ENCODE data around the gene PLSCR5.

PLSCR5 gene, protein sequence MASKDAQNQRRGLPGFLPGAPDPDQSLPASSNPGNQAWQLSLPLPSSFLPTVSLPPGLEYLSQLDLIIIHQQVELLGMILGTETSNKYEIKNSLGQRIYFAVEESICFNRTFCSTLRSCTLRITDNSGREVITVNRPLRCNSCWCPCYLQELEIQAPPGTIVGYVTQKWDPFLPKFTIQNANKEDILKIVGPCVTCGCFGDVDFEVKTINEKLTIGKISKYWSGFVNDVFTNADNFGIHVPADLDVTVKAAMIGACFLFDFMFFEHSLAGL

DNA sequence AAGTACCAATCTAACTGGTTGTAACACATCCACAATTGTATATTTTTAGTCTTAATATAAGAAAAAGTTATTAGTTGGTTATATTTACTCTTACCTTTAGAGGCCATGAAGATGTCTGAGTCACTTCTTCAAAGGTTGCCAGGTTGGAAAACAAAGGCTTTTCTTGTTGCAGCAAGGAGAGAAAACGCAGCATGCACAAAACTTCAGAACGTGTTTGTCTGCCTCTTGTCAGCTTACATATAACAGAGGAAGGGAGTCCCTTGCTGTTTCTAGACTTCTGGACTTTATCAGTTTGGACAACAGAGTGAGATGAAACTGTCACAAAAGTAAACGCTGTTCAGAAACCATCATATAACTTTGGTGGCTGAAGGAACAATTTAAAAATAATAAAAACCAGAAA lies at the start of gene PLSCR5:
TSS of gene PLSCR5 (minus strand) at position 241 of the 400 bp plus-strand sequence. CDS start at position 107, 134 bp downstream.
- DNase-seq = no peak

DNA sequence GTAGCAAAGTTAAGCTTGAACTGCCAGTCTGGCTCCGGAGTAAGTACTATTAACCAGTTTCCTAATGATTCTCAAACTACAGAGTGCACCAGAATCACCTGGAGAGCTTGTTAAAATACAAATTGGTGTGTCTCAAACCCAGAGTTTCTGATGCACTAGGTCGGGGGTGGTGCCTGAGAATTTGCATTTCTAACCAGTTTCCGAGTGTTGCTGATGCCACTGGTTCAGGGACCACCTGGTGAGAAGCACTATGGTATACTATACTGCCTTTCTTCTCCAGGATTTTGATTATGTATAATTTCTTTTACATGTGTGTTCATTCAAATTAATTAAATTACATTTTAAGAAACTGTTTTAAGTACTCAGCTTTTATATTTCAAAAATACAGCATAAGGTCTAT lies 48.8 kb upstream of the PLSCR5 start:
- no peak for DNase-seq

DNA sequence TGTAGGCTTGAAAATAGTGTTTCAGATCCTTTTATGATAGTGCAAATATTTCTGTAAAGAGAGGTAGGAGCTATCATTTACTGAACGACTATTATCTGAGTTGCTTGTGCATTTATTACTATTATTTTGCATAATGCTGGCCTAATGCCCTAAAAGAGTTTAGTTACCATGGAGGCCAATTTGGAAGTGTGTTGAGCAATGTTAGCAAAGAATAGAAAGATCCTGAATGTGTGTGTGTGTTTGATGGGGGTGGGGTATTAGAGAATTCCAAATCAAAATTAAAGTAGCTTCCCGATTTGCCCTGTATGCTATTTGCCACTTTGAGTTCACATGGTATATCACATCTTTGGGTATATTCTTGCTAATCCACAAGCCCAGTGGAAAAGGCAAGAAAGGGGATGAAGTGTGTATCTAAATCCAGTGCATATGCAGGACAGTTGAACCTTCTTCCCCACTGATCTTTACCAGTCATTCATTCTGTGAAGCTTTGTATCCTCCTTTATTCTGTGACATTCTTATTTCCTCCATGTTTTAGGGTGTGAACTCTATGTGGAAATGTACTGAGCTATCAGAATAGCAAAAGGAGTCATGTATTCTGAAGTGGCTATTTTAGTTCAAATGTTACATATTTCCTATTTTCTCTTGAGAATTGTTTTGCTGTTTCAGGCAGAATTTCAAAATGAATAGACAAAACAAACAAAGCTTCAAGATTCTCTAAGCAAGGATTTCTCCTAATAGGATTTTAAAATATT lies 45.7 kb upstream of the PLSCR5 start:
- no peak for DNase-seq

DNA sequence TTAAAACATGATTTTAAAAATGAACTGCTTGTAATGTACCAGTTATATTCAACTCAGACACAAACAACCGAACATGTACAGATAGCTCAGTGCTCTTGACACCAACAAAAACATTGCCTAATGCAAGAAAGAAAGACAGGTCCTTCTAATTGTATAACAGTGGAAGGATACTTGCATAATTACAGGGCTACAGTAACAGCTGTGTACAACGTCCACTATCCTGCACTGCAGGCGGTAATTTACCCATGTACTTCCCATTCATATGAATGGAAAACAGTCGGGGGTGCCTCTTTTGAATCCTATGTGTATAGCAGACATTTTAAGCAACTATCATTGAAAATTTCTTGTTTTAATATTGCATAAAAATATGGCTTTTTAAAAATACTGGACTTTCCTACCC lies 41.1 kb upstream of the PLSCR5 start:
- no peak for DNase-seq

DNA sequence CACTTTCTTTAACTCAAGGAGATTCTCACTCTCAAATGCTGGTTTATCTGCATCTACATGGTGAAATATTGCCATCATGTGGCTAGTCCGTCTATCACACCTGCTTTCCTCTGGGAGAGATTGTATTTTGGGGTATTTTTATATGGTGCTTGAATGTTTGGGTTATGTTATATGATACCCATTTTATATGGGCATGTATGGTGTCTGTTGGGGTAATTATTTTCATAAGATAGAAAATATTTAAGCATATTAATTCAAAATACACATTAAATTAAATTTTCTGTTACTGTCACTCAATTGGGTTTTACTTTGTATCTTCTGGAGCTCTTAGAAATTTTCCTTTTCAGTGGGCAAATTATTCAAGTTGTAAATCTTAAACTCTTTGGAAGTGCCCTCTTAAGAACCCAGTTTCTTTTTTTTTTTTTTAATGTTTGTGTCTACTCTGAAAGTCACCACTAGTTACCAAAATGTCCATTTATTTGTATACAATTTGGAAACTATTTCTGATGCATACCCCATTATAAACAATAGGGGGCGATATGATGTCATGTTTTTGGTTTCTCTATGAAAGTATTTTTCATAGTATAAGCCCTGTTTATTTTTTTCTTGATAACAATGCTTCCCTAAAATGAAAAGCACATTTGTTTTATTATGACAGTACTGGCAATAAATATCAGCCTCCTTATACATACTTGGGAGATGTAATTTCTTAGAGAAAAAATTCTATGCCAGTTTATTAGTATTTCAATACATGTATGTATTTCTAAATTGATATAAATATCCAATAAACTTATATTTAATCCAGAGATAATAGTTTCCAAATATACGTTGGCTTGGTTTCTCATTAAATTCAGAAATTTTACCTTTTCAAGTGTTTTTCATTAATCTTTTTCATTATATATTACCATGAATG lies 36.1 kb upstream of the PLSCR5 start:
- DNase-seq = peak; percentile 54

GRCh38 chr3:146640361-146640760 lies 35.2 kb upstream of the PLSCR5 start:
- no peak for DNase-seq

DNA sequence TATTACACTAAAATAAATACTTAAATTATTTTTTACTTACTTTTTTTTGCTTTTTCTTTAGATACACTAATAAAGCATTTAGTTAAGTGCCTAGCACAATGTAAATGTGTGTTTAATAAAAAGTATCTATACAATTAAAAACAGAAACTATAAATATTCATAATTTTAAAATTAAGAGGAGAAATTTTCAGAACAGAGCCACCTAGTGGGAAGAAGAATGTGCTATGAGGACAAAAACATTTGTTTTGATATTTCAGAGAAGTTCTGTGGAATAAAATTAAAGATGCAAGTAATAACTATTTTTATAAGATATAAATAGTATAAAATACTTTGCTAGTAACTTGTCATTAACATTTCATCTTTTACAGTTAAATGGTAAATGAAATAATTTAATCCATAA lies 33.6 kb upstream of the PLSCR5 start:
- DNase-seq = no peak

GRCh38 chr3:146637871-146638270 lies 32.7 kb upstream of the PLSCR5 start:
- DNase-seq = peak; percentile 15

GRCh38 chr3:146636881-146637280 lies 31.7 kb upstream of the PLSCR5 start:
- no peak for DNase-seq

GRCh38 chr3:146634346-146634745 lies 29.2 kb upstream of the PLSCR5 start:
- DNase-seq = no peak

- no peak for DNase-seq
These were observed 23.5 kb upstream of the PLSCR5 start for GRCh38 chr3:146628671-146629070.

- DNase-seq = no peak
These were observed 21.4 kb upstream of the PLSCR5 start for GRCh38 chr3:146626403-146627122.

DNA sequence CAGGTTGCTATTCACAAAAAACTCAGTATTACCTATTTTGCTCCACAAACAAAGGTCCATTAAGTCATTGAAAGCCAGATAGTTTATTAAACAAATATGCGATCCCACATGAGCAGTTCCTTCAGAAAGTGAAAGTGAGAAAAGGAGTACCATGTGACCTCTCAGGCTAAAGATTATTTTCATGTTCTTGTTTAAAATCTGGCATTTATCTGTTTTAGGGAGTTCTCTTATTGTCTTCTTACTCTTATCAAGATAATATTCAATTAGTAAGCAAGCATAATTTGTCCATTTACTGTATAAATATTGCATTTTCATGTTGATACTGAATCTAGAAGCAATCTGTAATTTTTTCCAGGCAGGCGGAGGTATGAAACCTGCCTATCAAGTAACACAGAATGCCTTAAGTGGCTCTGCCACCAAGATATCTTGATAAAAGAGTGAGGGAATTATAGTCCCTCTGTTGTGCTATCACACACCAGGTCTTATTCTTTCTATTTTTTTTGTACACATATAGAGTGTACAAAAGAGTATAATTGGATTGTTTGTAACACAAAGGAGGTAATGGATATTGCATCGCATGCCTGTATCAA lies 20.1 kb upstream of the PLSCR5 start:
- DNase-seq = no peak

DNA sequence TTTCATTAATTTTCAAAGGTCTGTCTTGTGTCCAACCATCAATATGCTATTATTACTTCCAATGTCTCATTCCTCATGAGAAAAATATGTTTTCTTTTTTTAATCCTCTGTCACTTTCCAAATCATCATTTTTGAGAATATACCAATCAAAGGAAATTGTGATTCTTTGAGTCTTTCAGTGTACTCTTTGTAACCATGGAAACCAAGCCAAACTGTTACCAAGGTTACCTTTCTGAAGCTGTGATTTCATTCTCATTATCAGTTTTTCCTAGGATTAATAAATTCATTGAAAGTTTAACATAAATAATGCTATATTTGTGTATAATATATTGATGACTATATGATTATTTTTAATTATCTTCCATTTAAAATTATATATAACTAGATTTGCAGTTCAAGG lies 16.6 kb upstream of the PLSCR5 start:
- no peak for DNase-seq

DNA sequence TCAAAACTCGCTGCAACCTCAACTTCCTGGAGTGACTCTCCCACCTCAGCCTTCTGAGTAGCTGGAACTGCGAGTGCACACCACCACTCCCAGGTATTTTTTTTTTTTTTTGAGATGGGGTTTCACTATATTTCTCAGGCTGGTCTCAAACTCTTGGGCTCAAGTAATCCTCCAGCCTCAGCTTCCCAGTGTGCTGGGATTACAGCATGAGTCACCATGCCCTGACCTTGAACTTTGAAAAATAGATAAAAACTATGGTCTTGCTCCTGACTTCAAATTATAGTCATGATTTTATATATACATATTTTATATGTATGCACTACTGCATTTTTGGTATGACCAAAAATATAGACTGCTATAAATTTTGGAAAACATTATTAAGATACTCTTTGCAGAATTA lies 6.9 kb upstream of the PLSCR5 start:
- no peak for DNase-seq

DNA sequence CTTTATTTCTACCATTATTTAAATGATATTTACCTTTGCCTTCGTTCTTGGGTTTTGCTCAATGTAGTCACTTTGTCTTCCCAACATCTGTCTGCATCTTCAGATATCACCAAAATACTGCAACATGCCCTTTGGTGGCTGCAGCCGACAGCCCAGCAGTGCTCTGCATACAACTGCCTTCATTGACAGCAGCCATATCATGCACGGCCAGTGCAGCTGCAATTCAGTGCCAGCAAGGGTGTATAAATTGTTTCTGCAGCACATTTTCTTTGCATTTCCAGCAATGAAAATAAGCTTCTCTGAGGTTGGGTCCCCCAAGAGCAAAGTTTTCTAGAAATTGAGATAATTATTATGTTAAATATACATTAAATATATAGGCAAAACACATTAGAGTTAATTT lies 6.0 kb upstream of the PLSCR5 start:
- no peak for DNase-seq

DNA sequence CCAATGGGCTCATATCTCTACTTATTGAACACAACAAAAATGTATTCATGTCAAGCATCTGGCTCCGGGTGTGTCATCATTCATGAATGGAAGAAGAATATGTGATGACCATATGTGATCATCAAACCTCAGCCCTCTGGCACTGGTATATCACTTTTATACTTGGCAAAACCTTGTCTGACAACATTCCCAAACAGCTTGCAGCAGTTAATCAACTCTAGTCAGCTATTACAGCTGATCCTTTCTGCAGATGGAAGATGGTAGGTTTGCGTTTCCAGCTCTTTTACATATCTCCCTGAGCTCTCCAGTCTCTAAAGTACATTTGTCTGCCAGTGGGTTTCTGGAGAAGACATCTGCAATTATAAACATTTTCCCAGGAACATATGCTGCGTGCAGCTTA lies 6.6 kb downstream of the PLSCR5 start:
- DNase-seq = peak; percentile 39

- DNase-seq = peak; percentile 21
These were observed 10.2 kb downstream of the PLSCR5 start for GRCh38 chr3:146594843-146595482.

GRCh38 chr3:146593776-146594175 lies 11.4 kb downstream of the PLSCR5 start:
- no peak for DNase-seq

DNA sequence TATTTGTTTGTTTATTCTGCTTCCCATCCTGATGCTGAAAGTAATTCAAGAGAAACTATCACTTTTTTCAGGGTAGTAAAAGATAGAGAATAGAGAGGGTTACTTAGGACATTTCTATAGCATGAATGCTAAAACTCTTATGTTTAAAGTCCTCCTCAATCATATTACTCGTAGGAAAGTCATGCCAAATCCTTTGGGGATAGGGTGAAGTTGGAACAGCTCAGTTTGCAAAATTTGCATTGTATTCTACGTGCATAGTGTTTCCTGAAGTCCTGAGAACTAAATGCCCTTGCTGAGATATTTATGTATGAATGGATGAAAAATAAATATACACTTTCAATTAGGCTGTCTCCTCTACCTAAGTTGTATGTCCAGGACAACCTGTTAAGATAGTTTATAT lies 14.6 kb downstream of the PLSCR5 start:
- DNase-seq = peak; percentile 82

DNA sequence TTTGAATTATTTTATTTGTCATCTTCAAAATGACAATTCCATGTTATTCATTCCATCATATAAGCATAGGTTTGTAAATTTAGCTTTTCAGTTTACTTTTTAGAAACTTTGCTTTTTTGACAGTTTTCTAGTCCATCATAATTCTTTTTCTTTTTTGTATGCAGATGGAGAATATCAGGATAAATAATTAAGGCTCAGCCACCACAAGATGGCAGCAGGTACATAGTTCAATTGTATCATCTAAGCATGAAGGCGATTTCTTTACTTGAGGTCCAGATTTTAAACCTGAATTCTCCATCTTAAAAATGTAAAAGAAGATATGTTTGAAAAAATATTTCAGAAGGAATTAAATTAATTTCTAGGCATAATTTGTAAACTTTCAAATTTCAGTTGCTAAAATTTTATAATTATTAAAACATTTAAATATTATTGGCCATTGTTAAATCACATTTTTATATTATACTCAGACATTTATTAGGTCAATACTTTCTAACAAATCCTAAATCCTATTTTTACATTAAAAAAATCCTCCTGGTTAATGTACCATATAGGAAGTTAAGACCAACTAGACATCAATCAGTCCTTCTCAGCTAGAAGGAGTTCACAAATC lies 15.1 kb downstream of the PLSCR5 start:
- DNase-seq = peak; percentile 57
